Body of pancreas (tissue), 4 donors: ENCODE measurements around the gene RAC3.

ENCODE experiments used
- POLR2A ChIP-seq, 3 donors: fragments of 450-650 bp; IDR thresholded peaks; one replicate each; pipeline ENCODE4 v1.6.1; 2016; ENCODE audit warnings: antibody characterized with exemption in 3 of 3, mild to moderate bottlenecking in 2 of 3
- TF ChIP-seq, protein P1 (sequence below), 7 experiments: fragments of 450-650 bp in 4 of 7; fragments of 200-600 bp in 3 of 7; sonication (generic) in 3 of 7; IDR thresholded peaks; one replicate each; pipeline ENCODE4 v1.5.1; 2016 to 2019; ENCODE audit warnings: antibody characterized with exemption in 7 of 7

DNA sequence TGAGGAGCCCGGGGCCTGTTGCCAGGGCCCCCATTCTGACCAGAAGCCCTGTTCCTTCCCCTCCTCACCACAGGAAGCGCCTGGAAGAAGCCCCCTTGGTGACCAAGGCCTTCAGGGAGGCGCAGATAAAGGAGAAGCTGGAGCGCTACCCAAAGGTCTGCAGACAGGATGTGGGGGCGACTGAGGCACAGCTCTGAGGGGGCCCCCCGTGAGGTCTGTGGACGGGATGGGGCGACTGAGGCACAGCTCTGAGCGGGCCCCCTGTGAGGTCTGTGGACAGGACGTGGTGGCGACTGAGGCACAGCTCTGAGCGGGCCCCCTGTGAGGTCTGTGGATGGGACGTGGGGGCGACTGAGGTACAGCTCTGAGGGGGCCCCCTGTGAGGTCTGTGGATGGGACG lies 22.1 kb upstream of the RAC3 start:
- TF ChIP-seq, protein P1, sequence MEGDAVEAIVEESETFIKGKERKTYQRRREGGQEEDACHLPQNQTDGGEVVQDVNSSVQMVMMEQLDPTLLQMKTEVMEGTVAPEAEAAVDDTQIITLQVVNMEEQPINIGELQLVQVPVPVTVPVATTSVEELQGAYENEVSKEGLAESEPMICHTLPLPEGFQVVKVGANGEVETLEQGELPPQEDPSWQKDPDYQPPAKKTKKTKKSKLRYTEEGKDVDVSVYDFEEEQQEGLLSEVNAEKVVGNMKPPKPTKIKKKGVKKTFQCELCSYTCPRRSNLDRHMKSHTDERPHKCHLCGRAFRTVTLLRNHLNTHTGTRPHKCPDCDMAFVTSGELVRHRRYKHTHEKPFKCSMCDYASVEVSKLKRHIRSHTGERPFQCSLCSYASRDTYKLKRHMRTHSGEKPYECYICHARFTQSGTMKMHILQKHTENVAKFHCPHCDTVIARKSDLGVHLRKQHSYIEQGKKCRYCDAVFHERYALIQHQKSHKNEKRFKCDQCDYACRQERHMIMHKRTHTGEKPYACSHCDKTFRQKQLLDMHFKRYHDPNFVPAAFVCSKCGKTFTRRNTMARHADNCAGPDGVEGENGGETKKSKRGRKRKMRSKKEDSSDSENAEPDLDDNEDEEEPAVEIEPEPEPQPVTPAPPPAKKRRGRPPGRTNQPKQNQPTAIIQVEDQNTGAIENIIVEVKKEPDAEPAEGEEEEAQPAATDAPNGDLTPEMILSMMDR (IDR thresholded peaks at IDR 0.05) = no peak
- no peak for TF ChIP-seq POLR2A (IDR thresholded peaks at IDR 0.05)
